ENCODE measurements around the gene USP9X. TPM values are rescaled to one million over a fixed set of nuclear protein-coding genes. Genes with fewer than 3 reads are reported as not detected.
A peak's percentile ranks its signal among the peaks of the same experiment; 100 is the strongest.

The USP9X gene
- total and polyA plus RNA-seq, 8 donors = 55.6 to 86.0 (median 62.7) TPM

- intact Hi-C loops (cut with DNase I) = no loop called here
- Histone ChIP-seq H3K36me3 (no peaks in the 10 kb centered on the region), H3K4me3 (peak overlapping the region; percentile 70 to 78), H3K27me3 (no peaks in the 10 kb centered on the region), H3K9me3 (no peaks in the 10 kb centered on the region), H3K27ac (peak overlapping the region; percentile 98 to 100), H3K4me1 (peaks cover 0 to 28% of the 10 kb centered on the region in 2 donors)
- TF ChIP-seq CTCF (IDR thresholded peaks at IDR 0.05) = no peak
- DNase-seq (peak; percentile 43 to 91 (median 70)), ATAC-seq (peak; percentile 41)
Observed at GRCh38 chrX:41085512-41085877, 250 bp downstream of the USP9X start.

DNA sequence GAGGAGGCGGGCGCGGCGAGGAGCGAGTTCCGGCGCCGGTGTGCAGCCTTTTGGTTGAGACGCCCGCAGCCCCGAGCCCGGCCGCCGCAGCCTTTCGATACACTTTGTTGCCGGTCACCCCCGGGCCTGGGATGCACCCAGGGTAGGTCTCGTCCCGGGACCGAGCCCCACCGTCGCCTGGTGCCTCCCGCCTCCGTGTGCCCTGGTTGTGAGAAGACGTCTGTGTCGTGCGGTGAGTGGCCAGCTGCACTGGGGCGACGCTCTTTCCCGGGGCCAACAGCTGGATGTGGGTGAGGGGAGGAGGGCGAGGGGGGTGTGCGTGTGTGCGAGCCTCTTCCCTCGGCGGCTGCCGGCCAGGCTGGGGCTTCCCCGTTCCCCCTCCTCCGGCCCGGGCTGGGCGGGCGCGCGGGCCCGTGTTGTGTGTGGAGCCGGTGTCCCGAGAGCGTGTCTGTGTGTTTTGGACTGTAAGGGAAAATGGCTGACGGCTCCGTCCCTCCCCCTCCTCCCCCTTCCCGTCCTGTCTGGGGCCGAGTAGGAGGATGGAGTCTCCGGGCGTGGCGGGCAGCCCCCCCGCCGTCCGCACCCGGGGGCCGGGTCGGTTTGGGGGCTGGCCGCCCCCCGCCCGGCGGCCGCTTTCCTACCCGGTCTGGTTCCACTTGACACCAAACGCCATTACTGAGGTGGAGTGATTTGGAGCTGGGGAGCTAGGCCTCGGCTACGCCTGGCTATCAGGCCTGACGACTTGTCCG lies 807 bp downstream of the USP9X start:
- H3K4me1 ChIP-seq = peaks cover 0 to 34% of the 10 kb centered on the region in 2 donors
- no peak for TF ChIP-seq CTCF (IDR thresholded peaks at IDR 0.05)
- no peaks in the 10 kb centered on the region for H3K9me3 ChIP-seq
- ATAC-seq (peak; percentile 18), DNase-seq (peak; percentile 56 to 83 (median 60))
- no peaks in the 10 kb centered on the region for H3K27me3 ChIP-seq
- peak overlapping the region; percentile 98 to 100 for H3K27ac ChIP-seq
- intact Hi-C loops (cut with DNase I) = no loop called here
- peak overlapping the region; percentile 70 to 78 for H3K4me3 ChIP-seq
- H3K36me3 ChIP-seq = no peaks in the 10 kb centered on the region

GRCh38 chrX:41086627-41086932 lies 1.3 kb downstream of the USP9X start:
- ATAC-seq = no peak
- Histone ChIP-seq H3K9me3 (no peaks in the 10 kb centered on the region), H3K36me3 (no peaks in the 10 kb centered on the region), H3K4me1 (peaks cover 0 to 39% of the 10 kb centered on the region in 2 donors), H3K4me3 (peak overlapping the region; percentile 70 to 78), H3K27ac (peak overlapping the region; percentile 98 to 100), H3K27me3 (no peaks in the 10 kb centered on the region)
- intact Hi-C loops (cut with DNase I) = no loop called here
- no peak for DNase-seq
- TF ChIP-seq CTCF (IDR thresholded peaks at IDR 0.05) = no peak

DNA sequence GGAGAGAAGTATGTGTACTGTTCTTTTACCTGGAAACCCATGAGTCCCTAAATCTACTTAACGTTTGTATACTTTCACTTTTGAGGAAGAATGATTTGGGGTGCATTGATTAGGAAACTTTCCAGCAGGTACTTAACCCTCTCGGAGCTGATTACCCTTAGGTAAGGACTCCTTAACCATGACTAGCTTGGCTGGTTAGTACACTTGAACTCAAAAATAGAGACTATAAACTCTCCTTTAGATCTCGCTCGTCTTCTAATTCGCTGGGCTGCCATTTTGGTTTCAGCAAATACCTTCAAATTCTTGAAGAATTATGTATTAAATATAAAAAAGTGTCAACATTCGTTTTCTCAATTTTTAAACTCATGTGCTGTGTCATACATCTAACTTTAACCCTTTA lies 2.0 kb downstream of the USP9X start:
- H3K36me3 ChIP-seq = no peaks in the 10 kb centered on the region
- ATAC-seq (no peak), DNase-seq (no peak)
- H3K4me3 ChIP-seq = peak overlapping the region; percentile 70 to 78
- intact Hi-C loops (cut with DNase I) = no loop called here
- H3K27ac ChIP-seq = peak overlapping the region; percentile 98 to 100
- no peaks in the 10 kb centered on the region for H3K9me3 ChIP-seq
- no peaks in the 10 kb centered on the region for H3K27me3 ChIP-seq
- peaks cover 0 to 42% of the 10 kb centered on the region in 2 donors for H3K4me1 ChIP-seq
- TF ChIP-seq CTCF (IDR thresholded peaks at IDR 0.05) = no peak

DNA sequence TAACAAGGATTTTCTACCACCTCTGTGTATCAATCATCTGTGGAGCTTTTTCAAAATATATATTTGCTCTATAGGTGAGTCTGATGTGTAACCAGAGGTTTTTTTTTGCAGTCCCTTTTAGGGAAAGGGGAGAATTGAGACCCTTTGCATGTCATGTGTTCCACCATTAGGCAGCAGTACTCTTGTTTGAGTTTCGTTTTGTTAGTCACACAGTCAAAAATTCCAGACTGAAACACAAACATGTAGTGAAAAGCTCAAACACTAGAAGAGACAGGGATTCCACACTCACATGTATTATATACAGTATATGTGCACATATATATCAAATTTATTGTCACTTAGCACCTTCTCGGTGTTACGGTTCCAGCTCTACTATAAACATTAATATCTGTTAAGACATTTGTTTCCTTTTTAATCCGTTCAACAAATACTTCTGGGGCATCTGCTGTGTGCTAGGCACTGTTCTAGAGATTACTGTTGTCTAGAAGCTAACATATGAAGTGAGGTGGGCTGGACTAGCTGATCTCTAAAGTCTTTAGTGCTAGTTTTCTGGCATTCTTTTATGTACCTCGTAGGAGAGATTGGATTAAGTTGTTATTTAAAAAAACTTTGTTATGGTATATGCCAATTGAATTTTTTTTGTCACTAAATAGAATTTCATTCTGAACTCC lies 5.5 kb downstream of the USP9X start:
- Histone ChIP-seq H3K4me1 (peaks cover 0 to 56% of the 10 kb centered on the region in 2 donors), H3K27ac (no peak overlapping the region), H3K36me3 (no peaks in the 10 kb centered on the region), H3K9me3 (no peaks in the 10 kb centered on the region), H3K4me3 (no peak overlapping the region), H3K27me3 (no peaks in the 10 kb centered on the region)
- TF ChIP-seq CTCF (IDR thresholded peaks at IDR 0.05) = no peak
- ATAC-seq = no peak
- DNase-seq = no peak
- intact Hi-C loops (cut with DNase I) = no loop called here
